OCI-LY7 (cell line): ENCODE results near the gene LRRC56. TPM values are rescaled to one million over a fixed set of nuclear protein-coding genes. Genes with fewer than 3 reads are reported as not detected.

Source experiments
- BruUV-seq: library from RNA; stranded (reverse); fragments of 400-500 nt; replicated peaks from 2 replicates; lab custom pipeline; 2021; lab: Mats Ljungman, UMichigan
- CTCF ChIA-PET: fragments of 300-600 bp; sonication (Branson Sonifier 250); formaldehyde crosslinking; loops from one replicate; lab custom pipeline; 2022; ENCODE audit warnings: antibody characterized with exemption; ENCODE audit not compliant: unreplicated experiment; lab: Charles Lee
- POLR2A ChIA-PET: fragments of 300-600 bp; sonication (Branson Sonifier 250); formaldehyde crosslinking; loops from one replicate; lab custom pipeline; 2022; ENCODE audit warnings: antibody characterized with exemption; lab: Charles Lee
- DNase-seq: peaks from one replicate; pipeline ENCODE4 v3.0.0-alpha.2; 2015; ENCODE audit warnings: low spot score
- H2AFZ ChIP-seq: fragments of 200-600 bp; sonication (generic), shearing (Covaris generic); 2 replicates; pipeline ENCODE4 v1.6.1; 2014; ENCODE audit warnings: mild to moderate bottlenecking, antibody characterized with exemption, low read length, moderate library complexity
- H3K27ac ChIP-seq: fragments of 200-600 bp; sonication (generic); 2 replicates; pipeline ENCODE4 v1.5.1; 2014; ENCODE audit warnings: mixed run types, low read depth, mild to moderate bottlenecking, moderate library complexity, low read length, inconsistent platforms; ENCODE audit not compliant: poor library complexity, severe bottlenecking
- H3K36me3 ChIP-seq: fragments of 200-600 bp; sonication (generic); 2 replicates; pipeline ENCODE4 v1.6.1; 2014; ENCODE audit warnings: mild to moderate bottlenecking, antibody characterized with exemption, low read length, moderate library complexity, mixed read lengths; ENCODE audit not compliant: insufficient read depth
- H3K4me1 ChIP-seq: fragments of 200-600 bp; sonication (generic); 2 replicates; pipeline ENCODE4 v1.5.1; 2014; ENCODE audit warnings: mild to moderate bottlenecking, low read length; ENCODE audit not compliant: insufficient read depth, poor library complexity, severe bottlenecking
- H3K4me2 ChIP-seq: fragments of 200-600 bp; sonication (generic); 2 replicates; pipeline ENCODE4 v1.6.1; 2014; ENCODE audit warnings: mild to moderate bottlenecking, low read length
- H3K4me3 ChIP-seq: fragments of 200-600 bp; sonication (generic); 2 replicates; pipeline ENCODE4 v1.5.1; 2014; ENCODE audit warnings: mild to moderate bottlenecking, low read depth, low read length; ENCODE audit not compliant: poor library complexity, severe bottlenecking
- H3K79me2 ChIP-seq: fragments of 200-600 bp; sonication (generic); 2 replicates; pipeline ENCODE4 v1.6.1; 2016; ENCODE audit warnings: low read depth, mild to moderate bottlenecking, low read length, moderate library complexity, mixed read lengths; ENCODE audit not compliant: insufficient read depth
- H3K9me2 ChIP-seq: fragments of 200-600 bp; sonication (generic); 2 replicates; pipeline ENCODE4 v1.6.1; 2016; ENCODE audit warnings: mild to moderate bottlenecking, low read length, mixed read lengths; ENCODE audit not compliant: insufficient read depth
- H3K9me3 ChIP-seq: fragments of 200-600 bp; sonication (generic); 2 replicates; pipeline ENCODE4 v1.6.1; 2014; ENCODE audit warnings: mild to moderate bottlenecking, mixed run types, low read length, mixed read lengths
- H4K20me1 ChIP-seq: fragments of 200-600 bp; sonication (generic); 2 replicates; pipeline ENCODE4 v1.6.1; 2014; ENCODE audit warnings: mild to moderate bottlenecking, antibody characterized with exemption, low read length, moderate library complexity, mixed read lengths; ENCODE audit not compliant: insufficient read depth
- CTCF ChIP-seq: fragments of 200-600 bp; sonication (generic); conservative IDR thresholded peaks from 2 replicates; pipeline ENCODE4 v1.5.1; 2014; ENCODE audit warnings: mild to moderate bottlenecking, antibody characterized with exemption, low read length, moderate library complexity, mixed read lengths
- EZH2phosphoT487 ChIP-seq: fragments of 200-600 bp; sonication (generic); IDR thresholded peaks from 2 replicates; pipeline ENCODE4 v1.6.1; 2018; ENCODE audit warnings: low read depth, borderline replicate concordance, mild to moderate bottlenecking, mixed run types, antibody characterized with exemption, low read length, moderate library complexity, mixed read lengths
- intact Hi-C: fragments of 100-400 bp; cut with micrococcal nuclease; formaldehyde crosslinking; loops from one replicate; pipeline ENCODE4 v1.10.0; 2022; ENCODE audit not compliant: unreplicated experiment
- total RNA-seq, 2 experiments: library from RNA; depleted of rRNA in 1 of 2; stranded (reverse); fragments of >200 nt in 1 of 2; shearing (Covaris generic) in 1 of 2; gene quantifications; 2 replicates each; pipeline ENCODE4 v1.2.3, GENCODE V29; 2014 to 2022

LRRC56 gene
- total RNA-seq, 2 experiments from 2014 or later: 1.6 to 2.5 TPM

- H3K9me2 ChIP-seq: no peaks in the 10 kb centered on the region
- POLR2A ChIA-PET: no interaction called here
- intact Hi-C loops: no loop called here
- H3K27ac ChIP-seq: no peak overlapping the region
- no TSS peak for BruUV-seq
- peaks cover 15% of the 10 kb centered on the region for H3K4me1 ChIP-seq
- CTCF ChIA-PET: no interaction called here
- no peak overlapping the region for H2AFZ ChIP-seq
- H4K20me1 ChIP-seq: no peaks in the 10 kb centered on the region
- no peak for DNase-seq
- no peak overlapping the region for H3K4me3 ChIP-seq
- H3K36me3 ChIP-seq: peaks cover 13% of the 10 kb centered on the region
- no peak overlapping the region for H3K4me2 ChIP-seq
- no peaks in the 10 kb centered on the region for H3K79me2 ChIP-seq
- TF ChIP-seq EZH2phosphoT487: no peak
- no peak for TF ChIP-seq CTCF
- H3K9me3 ChIP-seq: no peaks in the 10 kb centered on the region
These were observed 47.6 kb upstream of the LRRC56 start for GRCh38 chr11:489610-490185.

GRCh38 chr11:490186-490929 is 47.0 kb upstream of the LRRC56 start:
- ChIA-PET CTCF (no interaction called here), POLR2A (no interaction called here)
- Histone ChIP-seq H3K4me3 (no peak overlapping the region), H3K9me3 (no peaks in the 10 kb centered on the region), H3K9me2 (no peaks in the 10 kb centered on the region), H3K4me2 (no peak overlapping the region), H3K27ac (no peak overlapping the region), H3K4me1 (peaks cover 15% of the 10 kb centered on the region), H4K20me1 (no peaks in the 10 kb centered on the region), H2AFZ (no peak overlapping the region), H3K36me3 (peaks cover 19% of the 10 kb centered on the region), H3K79me2 (no peaks in the 10 kb centered on the region)
- intact Hi-C loops: no loop called here
- TF ChIP-seq EZH2phosphoT487 (no peak), CTCF (no peak)
- no TSS peak for BruUV-seq
- no peak for DNase-seq

- TF ChIP-seq CTCF (no peak), EZH2phosphoT487 (no peak)
These were observed 46.4 kb upstream of the LRRC56 start for GRCh38 chr11:490930-491260.

More at GRCh38 chr11:490930-491260, 46.4 kb upstream of the LRRC56 start:
- peaks cover 24% of the 10 kb centered on the region for H3K36me3 ChIP-seq
- no peaks in the 10 kb centered on the region for H3K9me3 ChIP-seq
- H3K4me1 ChIP-seq: peaks cover 15% of the 10 kb centered on the region
- no peak overlapping the region for H3K27ac ChIP-seq
- H2AFZ ChIP-seq: no peak overlapping the region
- H3K79me2 ChIP-seq: no peaks in the 10 kb centered on the region
- ChIA-PET CTCF (no interaction called here), POLR2A (no interaction called here)
- no peaks in the 10 kb centered on the region for H4K20me1 ChIP-seq
- no peak for DNase-seq
- H3K4me3 ChIP-seq: no peak overlapping the region
- H3K9me2 ChIP-seq: no peaks in the 10 kb centered on the region
- no TSS peak for BruUV-seq
- H3K4me2 ChIP-seq: no peak overlapping the region
- intact Hi-C loops: no loop called here
